Measurements from ENCODE around the gene HNRNPA2B1. TPM values are rescaled to one million over a fixed set of nuclear protein-coding genes. Genes with fewer than 3 reads are reported as not detected.

The HNRNPA2B1 gene
- total RNA-seq, 6 donors from 2014 or later, result 192 to 416 (median 314) TPM

- no peak for DNase-seq
- H3K27me3 ChIP-seq, result no peaks in the 10 kb centered on the region
- no peak for ATAC-seq (ENCODE audit: low FRiP score in 2 of 2)
- H3K36me3 ChIP-seq, result peaks cover 68 to 100% (median 77%) of the 10 kb centered on the region in 4 donors
- TF ChIP-seq EP300 (IDR thresholded peaks at IDR 0.05) (no peak), POLR2A (IDR thresholded peaks at IDR 0.05) (no peak), CTCF (IDR thresholded peaks at IDR 0.05) (no peak), POLR2AphosphoS5 (IDR thresholded peaks at IDR 0.05) (no peak)
- peaks cover 47 to 65% (median 58%) of the 10 kb centered on the region in 4 donors for H3K4me1 ChIP-seq
- H3K9me3 ChIP-seq, result no peaks in the 10 kb centered on the region
- WGBS, 2 donors, result 62 to 64% methylated on average over 1 of the region's 1 CpG
- no peak overlapping the region for H3K4me3 ChIP-seq
- peak overlapping the region in 1 of 4 donors; percentile 4 for H3K27ac ChIP-seq
Measured at GRCh38 chr7:26191974-26192479, 8.5 kb downstream of the HNRNPA2B1 start.

DNA sequence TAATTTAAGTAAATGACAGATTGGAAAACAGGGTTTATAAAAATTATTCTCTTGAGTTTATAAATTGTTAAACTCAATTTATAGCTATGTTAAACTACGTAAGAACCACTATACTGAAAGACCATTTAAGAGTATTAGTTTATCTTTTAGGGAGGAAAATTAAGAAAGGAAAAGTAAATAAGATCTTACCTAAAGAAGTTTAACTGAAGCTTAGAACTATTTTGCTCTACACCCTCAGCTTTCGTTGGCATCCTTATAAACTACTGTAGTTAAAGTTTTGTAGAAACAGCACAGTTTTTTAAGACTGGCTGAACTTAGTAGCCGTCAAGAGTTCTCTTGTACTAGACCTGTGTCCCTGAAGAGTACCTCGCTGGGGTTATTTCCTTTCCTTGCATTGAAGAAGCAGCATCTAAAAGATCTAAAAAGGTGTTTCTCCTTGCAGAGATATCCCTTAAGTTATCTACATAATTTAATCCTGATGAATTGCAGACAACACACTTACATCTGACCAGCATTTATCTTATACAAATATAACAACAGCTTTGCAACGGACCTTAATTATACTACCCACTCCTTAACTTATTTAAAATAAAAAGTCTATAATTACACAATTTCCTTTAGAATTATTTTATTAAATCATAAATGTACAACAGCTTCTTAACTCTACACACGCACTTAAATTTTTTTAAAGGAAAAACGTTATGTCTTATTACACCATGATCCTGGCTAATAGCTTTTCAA is 9.1 kb downstream of the HNRNPA2B1 start:
- WGBS, 2 donors, result 78 to 80% methylated on average over 7 of the region's 7 CpGs
- TF ChIP-seq CTCF (IDR thresholded peaks at IDR 0.05) (no peak), EP300 (IDR thresholded peaks at IDR 0.05) (no peak), POLR2AphosphoS5 (IDR thresholded peaks at IDR 0.05) (no peak), POLR2A (IDR thresholded peaks at IDR 0.05) (no peak)
- Histone ChIP-seq H3K36me3 (peaks cover 63 to 100% (median 73%) of the 10 kb centered on the region in 4 donors), H3K4me1 (peaks cover 41 to 59% (median 52%) of the 10 kb centered on the region in 4 donors), H3K4me3 (no peak overlapping the region), H3K27ac (no peak overlapping the region), H3K27me3 (no peaks in the 10 kb centered on the region), H3K9me3 (no peaks in the 10 kb centered on the region)
- DNase-seq (no peak), ATAC-seq (ENCODE audit: low FRiP score in 2 of 2) (no peak)

GRCh38 chr7:26190417-26190869 is 10.1 kb downstream of the HNRNPA2B1 start:
- TF ChIP-seq CTCF (IDR thresholded peaks at IDR 0.05), result no peak
- no peak for TF ChIP-seq EP300 (IDR thresholded peaks at IDR 0.05)
- no peak for TF ChIP-seq POLR2AphosphoS5 (IDR thresholded peaks at IDR 0.05)
- TF ChIP-seq POLR2A (IDR thresholded peaks at IDR 0.05), result no peak
- H3K9me3 ChIP-seq, result no peaks in the 10 kb centered on the region
- H3K27ac ChIP-seq, result no peak overlapping the region
- H3K4me3 ChIP-seq, result no peak overlapping the region
- H3K27me3 ChIP-seq, result no peaks in the 10 kb centered on the region
- 79 to 95% methylated on average over 1 of the region's 1 CpG for WGBS, 2 donors
- peaks cover 53 to 90% (median 64%) of the 10 kb centered on the region in 4 donors for H3K36me3 ChIP-seq
- peaks cover 34 to 49% (median 43%) of the 10 kb centered on the region in 4 donors for H3K4me1 ChIP-seq
- ATAC-seq (ENCODE audit: low FRiP score in 2 of 2) (no peak), DNase-seq (no peak)

DNA sequence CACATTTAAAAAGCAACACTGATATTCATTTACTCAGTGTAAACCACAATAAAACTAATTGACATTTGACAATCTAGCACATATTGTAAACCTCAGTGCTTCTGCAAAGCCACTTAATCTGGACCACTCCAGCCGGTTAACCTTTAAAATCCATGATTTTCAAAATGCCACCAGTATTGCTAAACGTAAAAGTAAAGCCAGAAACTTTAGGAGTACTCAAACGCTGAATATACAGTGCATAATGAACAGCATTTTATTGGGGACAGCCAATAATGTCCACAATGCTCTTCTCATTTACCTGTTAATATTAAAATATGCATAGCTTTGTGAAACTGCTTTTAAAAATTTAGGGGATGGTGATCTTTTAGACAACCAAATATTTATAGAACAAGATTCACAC is 10.8 kb downstream of the HNRNPA2B1 start:
- WGBS, 2 donors, result 76 to 88% methylated on average over 3 of the region's 3 CpGs
- Histone ChIP-seq H3K4me1 (peaks cover 27 to 42% (median 35%) of the 10 kb centered on the region in 4 donors), H3K9me3 (no peaks in the 10 kb centered on the region), H3K36me3 (peaks cover 47 to 88% (median 63%) of the 10 kb centered on the region in 4 donors), H3K4me3 (no peak overlapping the region), H3K27ac (no peak overlapping the region), H3K27me3 (no peaks in the 10 kb centered on the region)
- DNase-seq, result no peak
- no peak for ATAC-seq (ENCODE audit: low FRiP score in 2 of 2)
- TF ChIP-seq POLR2AphosphoS5 (IDR thresholded peaks at IDR 0.05) (peak in 1 of 2 donors; percentile 9), EP300 (IDR thresholded peaks at IDR 0.05) (no peak)

DNA sequence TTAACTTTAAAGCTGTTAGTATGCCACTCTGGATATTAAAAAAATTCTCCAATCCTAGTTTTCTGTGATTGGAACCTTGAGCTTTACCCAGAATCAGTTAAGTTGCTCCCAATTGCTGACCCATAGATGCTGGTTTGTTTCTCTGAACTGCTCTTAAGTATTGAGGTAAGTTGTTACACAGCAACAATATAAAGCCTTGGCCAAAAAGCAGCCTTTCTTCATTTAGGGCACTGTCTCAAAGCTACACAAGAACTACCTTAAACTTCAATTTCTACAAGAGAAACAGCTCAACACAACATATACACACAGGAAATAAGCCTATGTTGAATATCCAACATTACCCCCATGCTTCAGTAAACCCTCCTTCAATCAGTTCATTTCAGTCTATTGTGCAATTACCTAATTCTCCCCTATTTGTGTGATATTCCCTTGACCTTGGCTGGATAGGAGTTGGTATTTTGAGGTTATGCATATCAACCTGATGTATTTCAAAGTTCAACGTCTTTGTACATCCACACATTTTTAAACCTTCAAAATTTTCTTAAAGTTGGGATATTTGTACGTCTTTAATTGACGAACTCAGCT is 11.5 kb downstream of the HNRNPA2B1 start:
- DNase-seq (no peak), ATAC-seq (ENCODE audit: low FRiP score in 2 of 2) (no peak)
- WGBS, 2 donors, result 91 to 92% methylated on average over 3 of the region's 3 CpGs
- no peak overlapping the region for H3K27ac ChIP-seq
- H3K4me1 ChIP-seq, result peaks cover 20 to 35% (median 29%) of the 10 kb centered on the region in 4 donors
- no peaks in the 10 kb centered on the region for H3K27me3 ChIP-seq
- H3K9me3 ChIP-seq, result no peaks in the 10 kb centered on the region
- H3K4me3 ChIP-seq, result no peak overlapping the region
- peaks cover 40 to 88% (median 57%) of the 10 kb centered on the region in 4 donors for H3K36me3 ChIP-seq
- TF ChIP-seq CTCF (IDR thresholded peaks at IDR 0.05), result no peak
- TF ChIP-seq POLR2AphosphoS5 (IDR thresholded peaks at IDR 0.05), result no peak
- no peak for TF ChIP-seq POLR2A (IDR thresholded peaks at IDR 0.05)
- TF ChIP-seq EP300 (IDR thresholded peaks at IDR 0.05), result no peak

Measured in upper lobe of left lung (tissue), 6 donors.